Upper lobe of left lung (tissue), 4 donors: ENCODE results near the gene CALCOCO2.

Source experiments
- CTCF ChIP-seq, 6 experiments: fragments of 450-650 bp in 4 of 6; fragments of 200-600 bp in 2 of 6; sonication (generic) in 2 of 6; IDR thresholded peaks; one replicate each; pipeline ENCODE4 v1.5.1; 2016 to 2019; ENCODE audit warnings: antibody characterized with exemption in 6 of 6
- EP300 ChIP-seq, 4 donors: sonication (generic); formaldehyde crosslinking; IDR thresholded peaks; one replicate each; pipeline ENCODE4 v1.5.1; 2017; ENCODE audit warnings: antibody characterized with exemption in 4 of 4, control low read depth in 2 of 4
- POLR2A ChIP-seq, 4 donors: fragments of 450-650 bp; IDR thresholded peaks; one replicate each; pipeline ENCODE4 v1.5.1; 2016 to 2017; ENCODE audit warnings: antibody characterized with exemption in 4 of 4, mild to moderate bottlenecking in 2 of 4
- POLR2AphosphoS5 ChIP-seq, 2 donors: sonication (generic); formaldehyde crosslinking; IDR thresholded peaks; one replicate each; pipeline ENCODE4 v1.5.1; 2017; ENCODE audit warnings: antibody characterized with exemption in 2 of 2

GRCh38 chr17:48908047-48908843 lies 77.4 kb downstream of the CALCOCO2 start, which contains the start of gene UBE2Z:
- TF ChIP-seq CTCF (IDR thresholded peaks at IDR 0.05): peak in 1 of 6 experiments; percentile 4
- peak in 3 of 4 donors; percentile 48 to 91 (median 85) for TF ChIP-seq POLR2A (IDR thresholded peaks at IDR 0.05)
- no peak for TF ChIP-seq EP300 (IDR thresholded peaks at IDR 0.05)
- peak; percentile 93 to 95 for TF ChIP-seq POLR2AphosphoS5 (IDR thresholded peaks at IDR 0.05)
